HG03575 (cell line): ENCODE data around the gene TAGLN.
"Not testable (repeated sequence)": the region's sequence is repeated elsewhere in the genome, so short reads cannot be mapped to it uniquely, and the experiment has no call there.

Experiments used
- ATAC-seq: cut with Tn5 transposase; IDR thresholded peaks from one replicate; pipeline ENCODE4 v1.9.1; 2021; ENCODE audit not compliant: unreplicated experiment, insufficient number of reproducible peaks, low FRiP score; ENCODE audit errors: extremely low read depth

TAGLN gene

DNA sequence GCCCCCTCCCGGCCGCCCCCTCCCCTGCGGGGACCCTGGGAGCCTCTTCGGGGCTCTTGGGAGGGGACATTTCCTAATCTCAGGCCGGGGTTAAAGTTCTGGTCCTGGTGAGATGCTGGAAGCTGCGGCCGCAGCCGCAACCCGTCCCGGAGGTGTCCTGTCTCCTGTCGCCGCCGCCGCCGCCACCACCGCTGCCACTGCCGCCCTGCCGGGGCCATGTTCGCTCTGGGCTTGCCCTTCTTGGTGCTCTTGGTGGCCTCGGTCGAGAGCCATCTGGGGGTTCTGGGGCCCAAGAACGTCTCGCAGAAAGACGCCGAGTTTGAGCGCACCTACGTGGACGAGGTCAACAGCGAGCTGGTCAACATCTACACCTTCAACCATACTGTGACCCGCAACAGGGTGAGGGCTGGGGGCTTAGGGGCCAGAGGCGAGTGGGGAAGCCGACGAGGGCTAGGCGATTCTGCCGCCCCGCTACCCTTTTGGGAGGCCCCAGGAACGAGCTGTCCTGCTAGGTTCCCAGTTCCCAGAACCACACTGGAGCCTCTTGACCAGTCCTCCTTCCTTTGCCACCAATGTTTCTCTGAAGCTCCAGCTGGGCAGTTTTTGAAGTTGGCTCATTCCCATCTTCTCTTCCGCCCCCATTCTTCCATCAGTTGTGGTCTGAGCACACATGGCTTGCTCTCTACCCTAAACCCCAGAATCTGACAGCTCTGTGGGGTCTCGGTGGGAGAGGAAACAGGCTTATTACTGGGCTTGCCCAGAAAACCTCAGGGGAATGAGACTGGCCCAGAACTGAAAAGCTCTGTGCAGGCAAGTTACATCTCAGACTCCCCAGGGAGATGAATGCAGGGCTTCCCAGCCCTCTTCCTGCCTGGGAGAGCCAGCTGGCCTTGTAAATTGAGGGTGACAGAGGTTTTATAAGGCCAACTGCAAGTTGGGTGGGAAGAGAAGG, 19.8 kb upstream of the TAGLN start:
- ATAC-seq: no peak

DNA sequence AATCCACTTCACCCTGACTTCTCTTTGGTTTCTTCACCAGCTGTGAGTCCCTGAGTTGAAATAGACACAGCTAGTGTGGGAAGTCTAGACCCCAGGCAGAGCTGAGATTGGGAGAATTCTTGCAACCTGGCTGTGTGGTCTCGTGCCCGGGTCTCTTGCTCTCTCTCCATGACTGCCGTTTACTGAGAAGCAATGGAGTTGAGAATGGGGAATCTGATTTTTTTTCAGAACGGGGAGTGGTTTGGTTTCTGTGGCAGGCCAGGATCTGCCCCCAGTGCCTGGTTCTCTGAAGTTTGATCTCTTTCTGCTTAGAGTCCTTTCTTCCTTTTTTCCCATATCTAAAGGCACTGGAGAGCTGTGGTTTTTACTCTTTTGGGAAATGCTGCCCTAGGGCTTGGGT, 19.1 kb upstream of the TAGLN start:
- ATAC-seq: no peak

DNA sequence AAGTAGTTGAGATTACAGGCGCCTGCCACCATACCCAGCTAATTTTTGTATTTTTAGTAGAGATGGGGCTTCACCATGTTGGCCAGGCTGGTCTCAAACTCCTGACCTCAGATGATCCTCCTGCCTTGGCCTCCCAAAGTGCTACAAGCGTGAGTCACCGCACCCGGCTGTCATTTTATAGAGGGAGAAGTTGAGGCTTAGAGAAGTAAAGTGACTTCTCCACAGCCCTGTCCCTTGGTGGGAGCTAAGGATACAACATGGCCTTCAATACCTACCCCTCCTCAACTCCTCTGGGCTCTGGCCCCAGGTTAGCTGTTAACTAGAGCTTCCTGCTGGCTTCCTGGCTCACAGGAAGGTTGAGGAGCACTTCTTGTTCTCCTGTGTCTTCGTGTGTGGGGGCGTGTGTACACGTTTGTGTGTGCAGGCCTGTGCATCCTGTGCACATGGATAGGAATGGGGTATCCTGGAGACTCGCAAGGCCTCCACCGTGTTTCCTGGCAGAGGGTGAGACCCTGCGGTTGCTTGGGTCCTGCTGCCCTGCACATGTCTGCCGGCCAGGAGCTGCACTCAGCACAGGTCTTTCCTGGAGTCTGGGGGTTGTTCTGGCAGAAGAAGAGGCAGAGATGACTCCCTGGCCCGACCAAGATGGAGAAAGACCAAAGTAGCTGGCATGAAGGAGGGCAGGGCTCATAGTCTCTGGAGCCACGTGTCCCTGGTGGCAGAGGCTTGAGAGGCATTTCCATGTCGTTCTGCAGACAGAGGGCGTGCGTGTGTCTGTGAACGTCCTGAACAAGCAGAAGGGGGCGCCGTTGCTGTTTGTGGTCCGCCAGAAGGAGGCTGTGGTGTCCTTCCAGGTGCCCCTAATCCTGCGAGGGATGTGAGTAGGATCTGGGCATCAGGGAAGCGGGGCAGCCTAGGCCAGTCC, 18.2 kb upstream of the TAGLN start:
- ATAC-seq: no peak

DNA sequence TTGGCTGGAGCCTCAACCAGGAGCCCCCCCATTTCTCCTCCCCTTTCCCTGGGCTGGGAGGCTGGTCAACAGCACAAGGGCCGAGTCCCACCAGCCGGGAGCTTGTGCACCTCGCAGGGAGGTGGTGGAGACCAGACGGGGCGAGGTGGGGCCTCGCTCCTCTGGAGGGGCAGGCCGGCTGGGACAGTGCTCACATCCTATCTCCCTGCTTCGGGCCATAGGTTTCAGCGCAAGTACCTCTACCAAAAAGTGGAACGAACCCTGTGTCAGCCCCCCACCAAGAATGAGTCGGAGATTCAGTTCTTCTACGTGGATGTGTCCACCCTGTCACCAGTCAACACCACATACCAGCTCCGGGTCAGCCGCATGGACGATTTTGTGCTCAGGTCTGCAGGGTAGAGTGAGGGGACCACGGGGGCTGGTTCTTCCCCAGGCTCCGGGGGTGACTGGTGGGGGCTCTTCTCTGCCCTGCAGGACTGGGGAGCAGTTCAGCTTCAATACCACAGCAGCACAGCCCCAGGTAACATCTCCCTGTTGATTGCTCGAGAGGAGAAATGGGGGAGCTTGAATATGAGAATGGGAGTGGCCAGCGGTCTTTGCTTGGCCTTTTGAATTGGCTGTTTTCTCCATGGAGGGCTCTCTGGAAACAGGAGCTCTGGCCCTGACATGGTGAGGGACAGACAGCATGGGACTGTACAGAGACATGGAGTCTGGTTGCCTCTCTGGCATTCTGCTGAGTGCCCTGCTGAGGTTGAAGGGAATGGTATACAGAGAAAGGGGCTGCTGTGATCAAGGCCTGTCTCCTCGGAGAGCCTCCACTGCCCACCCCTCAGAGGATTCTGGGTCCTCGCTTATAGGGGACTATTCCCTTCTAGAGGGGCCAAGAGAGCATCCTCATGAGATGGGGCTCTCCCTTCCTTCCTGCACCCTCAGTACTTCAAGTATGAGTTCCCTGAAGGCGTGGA, 17.3 kb upstream of the TAGLN start:
- no peak for ATAC-seq

DNA sequence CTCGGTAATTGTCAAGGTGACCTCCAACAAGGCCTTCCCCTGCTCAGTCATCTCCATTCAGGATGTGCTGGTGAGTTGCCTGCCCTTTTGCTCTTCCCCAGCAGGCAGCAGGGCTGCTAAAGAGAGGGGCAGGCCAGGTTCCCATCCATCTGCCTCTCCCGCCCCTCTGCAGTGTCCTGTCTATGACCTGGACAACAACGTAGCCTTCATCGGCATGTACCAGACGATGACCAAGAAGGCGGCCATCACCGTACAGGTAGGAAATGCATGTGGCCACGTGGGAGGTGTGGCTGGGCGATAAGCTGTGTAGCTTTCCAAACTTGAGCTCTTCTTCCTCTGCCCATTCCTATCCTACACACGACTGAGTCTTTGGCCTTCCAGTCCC, 16.6 kb upstream of the TAGLN start:
- ATAC-seq: no peak

DNA sequence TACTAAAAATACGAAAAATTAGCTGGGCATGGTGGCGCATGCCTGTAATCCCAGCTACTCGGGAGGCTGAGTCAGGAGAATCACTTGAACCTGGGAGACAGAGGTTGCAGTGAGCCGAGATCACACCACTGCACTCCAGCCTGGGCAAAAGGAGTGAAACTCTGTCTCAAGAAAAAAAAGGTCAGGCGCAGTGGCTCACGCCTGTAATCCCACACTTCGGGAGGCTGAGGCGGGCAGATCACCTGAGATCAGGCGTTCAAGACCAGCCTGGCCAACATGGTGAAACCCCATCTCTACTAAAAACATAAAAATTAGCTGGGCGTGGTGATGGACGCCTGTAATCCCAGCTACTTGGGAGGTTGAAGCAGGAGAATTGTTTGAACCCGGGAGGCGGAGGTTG, 16.0 kb upstream of the TAGLN start:
- not testable (repeated sequence) for ATAC-seq

DNA sequence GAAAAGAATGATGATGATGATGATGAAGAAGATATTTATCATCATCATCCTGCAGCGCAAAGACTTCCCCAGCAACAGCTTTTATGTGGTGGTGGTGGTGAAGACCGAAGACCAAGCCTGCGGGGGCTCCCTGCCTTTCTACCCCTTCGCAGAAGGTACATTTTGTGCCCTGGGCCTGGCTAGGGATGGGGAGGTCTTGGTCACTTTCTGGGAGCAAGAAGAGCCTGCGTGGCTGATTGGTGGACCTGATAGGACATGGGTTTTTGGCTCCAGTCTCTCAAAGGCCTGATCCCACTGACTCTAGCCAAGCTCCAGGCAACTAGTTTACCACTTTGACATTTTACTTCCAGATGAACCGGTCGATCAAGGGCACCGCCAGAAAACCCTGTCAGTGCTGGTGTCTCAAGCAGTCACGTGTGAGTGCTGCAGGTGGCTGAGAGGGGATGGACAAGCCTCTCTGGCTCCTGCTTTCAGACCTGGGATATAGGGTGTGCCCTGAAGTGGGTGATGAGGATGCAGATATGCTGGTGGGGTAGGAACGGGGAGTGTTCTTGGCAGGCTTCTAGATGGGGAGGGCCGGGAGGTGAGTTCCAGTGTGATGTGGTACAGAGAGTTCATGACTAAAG, 15.3 kb upstream of the TAGLN start:
- no peak for ATAC-seq

DNA sequence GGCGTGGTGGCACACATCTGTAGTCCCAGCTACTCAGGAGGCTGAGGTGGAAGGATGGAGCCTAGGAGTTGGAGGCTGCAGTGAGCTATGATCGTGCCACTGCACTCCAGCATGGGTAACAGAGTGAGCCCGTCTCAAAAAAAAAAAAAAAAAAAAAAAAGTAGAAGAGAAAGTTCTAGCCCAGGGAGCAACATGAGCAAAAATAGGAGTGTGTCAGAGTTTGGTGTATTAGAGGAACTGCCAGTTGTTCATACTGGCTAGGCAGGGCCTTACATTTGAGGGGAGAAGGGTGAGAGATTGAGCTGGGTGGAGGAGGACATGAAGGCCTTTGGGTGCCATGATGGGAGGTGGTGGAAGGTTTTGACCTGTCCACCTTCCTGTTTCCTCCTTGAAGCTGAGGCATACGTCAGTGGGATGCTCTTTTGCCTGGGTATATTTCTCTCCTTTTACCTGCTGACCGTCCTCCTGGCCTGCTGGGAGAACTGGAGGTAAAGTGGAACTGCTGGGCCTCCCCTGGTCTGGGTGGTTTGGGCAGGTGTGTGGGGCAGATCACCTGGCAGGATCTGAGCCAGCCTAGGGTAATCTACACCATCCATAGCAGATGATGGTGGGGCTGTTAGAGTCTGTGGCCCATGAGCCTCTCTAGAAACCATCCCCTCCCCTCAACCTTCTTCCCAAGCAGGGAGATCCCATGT, 13.3 kb upstream of the TAGLN start:
- no peak for ATAC-seq

DNA sequence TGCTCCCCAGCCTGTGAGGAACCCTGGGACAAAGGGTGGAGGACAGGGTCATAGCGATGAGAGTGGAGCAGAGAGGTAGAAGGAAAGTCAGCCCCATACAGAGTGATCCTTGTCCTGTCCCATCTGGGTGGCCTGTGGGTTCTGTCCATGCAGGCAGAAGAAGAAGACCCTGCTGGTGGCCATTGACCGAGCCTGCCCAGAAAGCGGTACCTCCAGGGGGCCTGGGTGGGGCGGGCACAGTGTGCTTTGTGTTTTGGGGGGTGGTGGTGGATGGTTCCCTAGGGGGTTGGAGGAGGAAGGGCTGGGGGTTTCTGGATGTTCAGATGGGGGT, 12.8 kb upstream of the TAGLN start:
- no peak for ATAC-seq

DNA sequence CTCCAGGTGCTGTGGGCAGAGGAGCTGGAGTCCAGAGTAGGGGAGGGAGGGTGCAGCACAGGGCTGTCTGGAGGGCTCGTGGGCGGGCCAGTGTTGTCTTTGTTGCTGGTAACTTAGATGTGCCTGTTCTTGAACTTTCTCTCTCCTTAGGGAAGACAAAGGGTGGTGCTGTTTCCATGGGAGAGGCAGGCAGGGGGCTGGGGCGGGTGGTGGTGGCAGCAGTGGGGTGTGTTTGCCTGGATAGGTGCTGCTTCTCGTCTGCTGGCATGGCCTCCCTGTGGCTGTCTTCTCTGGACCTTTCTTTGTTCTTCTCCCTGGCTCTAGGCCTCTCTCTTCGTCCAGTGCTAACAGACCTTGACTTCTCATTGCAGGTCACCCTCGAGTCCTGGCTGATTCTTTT, 12.2 kb upstream of the TAGLN start:
- ATAC-seq: no peak

DNA sequence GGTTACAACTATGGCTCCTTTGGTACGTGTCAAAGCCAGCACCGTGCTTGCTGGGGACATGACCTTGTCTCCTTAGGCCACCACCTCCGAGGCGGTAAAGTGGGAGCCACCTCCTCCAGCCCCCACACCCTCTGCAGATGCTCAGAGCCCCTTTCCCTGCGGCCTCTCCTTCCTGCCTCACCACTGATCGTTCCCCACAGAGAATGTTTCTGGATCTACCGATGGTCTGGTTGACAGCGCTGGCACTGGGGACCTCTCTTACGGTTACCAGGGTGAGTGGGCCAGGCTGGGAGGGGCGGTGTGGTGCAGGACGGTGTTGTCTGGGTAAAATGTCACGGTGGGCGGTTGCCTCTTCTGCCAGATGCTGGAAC, 11.8 kb upstream of the TAGLN start:
- ATAC-seq: no peak

DNA sequence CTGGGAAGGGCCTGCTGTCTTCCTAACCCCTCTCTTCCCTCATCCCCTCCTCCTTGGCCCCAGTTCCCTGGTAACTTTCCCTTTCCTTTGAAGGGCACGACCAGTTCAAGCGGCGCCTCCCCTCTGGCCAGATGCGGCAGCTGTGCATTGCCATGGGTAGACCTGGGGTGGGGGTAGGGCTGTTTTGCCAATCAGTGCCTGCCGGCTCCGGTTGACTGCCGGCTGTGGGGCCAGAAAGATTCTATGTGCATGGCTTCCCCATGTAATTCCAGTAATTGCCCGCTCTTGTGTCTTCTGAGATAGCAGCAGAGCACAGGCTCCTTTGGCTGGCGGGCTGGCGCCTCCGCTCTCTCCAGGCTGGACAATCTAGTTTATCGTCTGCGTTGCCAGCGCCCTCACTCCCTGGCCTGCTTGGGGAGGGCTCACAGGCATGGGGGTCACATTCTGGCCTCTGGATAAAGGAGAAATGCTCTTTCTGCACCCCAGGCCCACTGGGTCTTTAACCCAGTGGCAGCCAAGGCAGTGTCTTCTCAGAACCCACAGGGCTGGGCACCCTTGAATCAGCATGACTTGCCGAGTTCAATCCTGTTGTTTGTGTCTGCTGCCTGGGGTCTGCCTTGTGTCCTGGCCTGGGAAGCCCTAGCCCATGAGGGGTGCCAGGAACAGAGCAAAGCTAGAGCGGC, 11.2 kb upstream of the TAGLN start:
- ATAC-seq: no peak

DNA sequence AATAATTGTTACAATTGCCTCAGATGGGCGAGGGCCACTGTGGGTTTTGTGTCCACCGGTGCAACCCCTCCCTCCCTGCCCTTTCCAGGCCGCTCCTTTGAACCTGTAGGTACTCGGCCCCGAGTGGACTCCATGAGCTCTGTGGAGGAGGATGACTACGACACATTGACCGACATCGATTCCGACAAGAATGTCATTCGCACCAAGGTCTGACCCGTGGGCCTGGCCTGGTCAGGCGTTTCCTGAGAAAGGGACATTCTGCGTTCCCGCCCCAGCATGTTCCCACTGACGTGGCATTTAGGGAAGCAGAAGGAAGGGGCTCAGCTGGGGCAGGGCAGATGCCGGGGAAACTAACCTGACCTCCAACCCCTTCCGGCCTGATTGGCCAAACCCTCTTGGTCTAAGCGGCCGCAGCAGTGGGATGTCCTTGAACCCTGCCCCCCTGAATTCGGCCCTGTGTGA, 10.5 kb upstream of the TAGLN start:
- no peak for ATAC-seq

DNA sequence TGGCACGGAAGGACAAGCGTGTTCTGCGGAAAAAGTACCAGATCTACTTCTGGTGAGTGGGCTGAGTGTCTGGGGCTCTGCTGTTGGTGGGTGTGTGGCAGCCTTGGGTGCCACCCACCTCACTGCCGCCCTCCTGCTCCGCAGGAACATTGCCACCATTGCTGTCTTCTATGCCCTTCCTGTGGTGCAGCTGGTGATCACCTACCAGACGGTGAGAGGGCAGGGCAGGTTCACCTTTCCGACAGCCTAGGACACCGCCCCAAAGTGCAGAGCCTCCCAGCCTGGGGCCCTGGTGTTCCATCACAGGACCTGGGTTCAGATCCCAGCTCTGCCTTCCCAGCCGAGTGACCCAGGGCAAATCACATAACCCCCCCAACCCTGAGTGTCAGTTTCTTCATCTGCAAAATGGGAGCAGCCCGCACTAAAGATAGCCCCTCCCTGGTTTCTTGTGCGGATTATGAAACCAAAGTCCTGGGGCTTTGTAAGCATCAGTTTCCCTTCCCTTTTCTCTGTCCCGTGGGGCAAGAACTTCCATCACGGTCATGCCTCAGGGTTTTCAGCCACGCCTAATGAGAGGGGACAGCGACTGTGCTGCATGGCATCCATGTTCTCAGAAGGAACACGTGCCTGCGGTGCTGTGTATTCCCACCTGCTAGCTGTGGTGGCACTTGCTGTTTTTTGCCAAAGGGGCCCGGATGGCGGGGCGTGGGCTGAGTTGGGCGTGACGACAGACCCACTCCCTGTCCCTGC, 9.8 kb upstream of the TAGLN start:
- ATAC-seq: no peak

DNA sequence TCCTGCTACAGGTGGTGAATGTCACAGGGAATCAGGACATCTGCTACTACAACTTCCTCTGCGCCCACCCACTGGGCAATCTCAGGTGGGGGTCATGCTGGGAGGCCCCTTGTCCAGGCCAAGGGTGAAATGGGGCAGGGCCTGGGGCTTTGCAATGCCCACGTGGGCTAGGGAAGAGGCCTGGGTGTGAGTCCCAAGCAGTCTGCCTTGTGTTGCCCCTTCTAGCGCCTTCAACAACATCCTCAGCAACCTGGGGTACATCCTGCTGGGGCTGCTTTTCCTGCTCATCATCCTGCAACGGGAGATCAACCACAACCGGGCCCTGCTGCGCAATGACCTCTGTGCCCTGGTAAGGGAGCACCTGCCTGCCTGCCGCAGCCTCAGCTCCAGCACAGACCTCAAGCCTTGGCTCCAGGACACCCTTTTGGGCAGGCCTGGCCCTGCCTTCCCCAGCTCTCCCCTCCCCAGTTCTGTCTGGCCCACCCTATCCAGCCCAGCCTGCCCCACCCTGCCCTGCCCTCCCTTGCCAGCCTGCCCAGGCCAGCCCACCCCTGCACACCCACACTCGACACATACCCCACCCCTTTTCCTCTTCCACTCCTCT, 9.1 kb upstream of the TAGLN start:
- no peak for ATAC-seq

DNA sequence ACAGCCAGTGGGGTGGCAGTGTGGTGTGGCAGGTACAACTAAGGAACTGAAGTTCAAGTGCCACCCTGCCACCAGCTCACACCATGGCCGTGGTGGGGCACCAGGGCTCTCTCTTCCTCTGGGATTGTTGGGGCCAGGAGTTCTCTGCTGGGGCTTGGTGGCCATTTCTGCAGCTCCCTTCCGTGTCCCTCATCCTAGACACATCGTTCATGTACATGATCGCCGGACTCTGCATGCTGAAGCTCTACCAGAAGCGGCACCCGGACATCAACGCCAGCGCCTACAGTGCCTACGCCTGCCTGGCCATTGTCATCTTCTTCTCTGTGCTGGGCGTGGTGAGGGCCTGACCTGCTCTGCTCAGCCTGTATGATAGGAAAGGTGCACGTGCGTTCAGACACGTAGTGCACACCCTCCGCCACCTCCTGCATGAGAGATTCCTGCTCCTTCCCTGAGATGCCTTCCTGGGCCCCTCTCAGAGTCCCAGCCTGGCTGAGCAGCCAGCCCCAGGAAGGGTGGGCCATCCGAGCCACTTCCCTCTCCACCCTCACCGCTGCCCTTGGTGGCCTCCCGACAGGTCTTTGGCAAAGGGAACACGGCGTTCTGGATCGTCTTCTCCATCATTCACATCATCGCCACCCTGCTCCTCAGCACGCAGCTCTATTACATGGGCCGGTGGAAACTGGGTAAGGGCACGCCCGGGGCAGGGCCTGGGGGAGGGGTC, 7.3 kb upstream of the TAGLN start:
- ATAC-seq: no peak
